ENCODE data around the gene ZDHHC14. TPM values are rescaled to one million over a fixed set of nuclear protein-coding genes. Genes with fewer than 3 reads are reported as not detected.

The ZDHHC14 gene
- polyA plus RNA-seq, 2 of the 4 experiments (the other 2 are of a cell fraction): 2.2 to 2.8 TPM

- ChIA-PET CTCF (no interaction called here), POLR2A (no interaction called here)
- H3K4me3 ChIP-seq: no peak overlapping the region
- H3K4me1 ChIP-seq: peaks cover 5% of the 10 kb centered on the region; the same call in 2 of the 3 replicates
- ATAC-seq: no peak
- 85% methylated on average over 10 of the region's 10 CpGs for WGBS (ENCODE audit: missing lambda C conversion rate)
- DNase-seq (ENCODE audit: low read depth in 1 of 2, low spot score in 1 of 2): no peak
- TF ChIP-seq TP53 (CRISPR knock-in tag; IDR thresholded peaks at IDR 0.05): no peak
- TF ChIP-seq HOXB13 (CRISPR knock-in tag; IDR thresholded peaks at IDR 0.05; ENCODE audit: low read depth): no peak
- no peak for TF ChIP-seq KDM1A (IDR thresholded peaks at IDR 0.05; ENCODE audit: low read depth)
- no peak for TF ChIP-seq HEYL (CRISPR knock-in tag; IDR thresholded peaks at IDR 0.05)
- no peak for TF ChIP-seq BHLHE40 (IDR thresholded peaks at IDR 0.05; ENCODE audit: low read depth, low read length)
- TF ChIP-seq MAFK (IDR thresholded peaks at IDR 0.05; ENCODE audit: partially characterized antibody): no peak
- no peak for TF ChIP-seq EHF (CRISPR knock-in tag; IDR thresholded peaks at IDR 0.05)
- no peak for TF ChIP-seq RNF2 (IDR thresholded peaks at IDR 0.05; ENCODE audit: borderline replicate concordance, low read depth)
- no peaks in the 10 kb centered on the region for H3K9me3 ChIP-seq
- no peak overlapping the region for H3K4me2 ChIP-seq
- no peak for FAIRE-seq
- H3K27ac ChIP-seq: no peak overlapping the region
Observed at GRCh38 chr6:157530724-157531168, 149.8 kb downstream of the ZDHHC14 start.

- ChIA-PET POLR2A (no interaction called here), CTCF (no interaction called here)
- ATAC-seq: no peak
- 91% methylated on average over 16 of the region's 25 CpGs for WGBS (ENCODE audit: missing lambda C conversion rate)
- H3K4me2 ChIP-seq: no peak overlapping the region
- peaks cover 11% of the 10 kb centered on the region; the same call in 2 of the 3 replicates for H3K4me1 ChIP-seq
- FAIRE-seq: no peak
- DNase-seq (ENCODE audit: low read depth in 1 of 2, low spot score in 1 of 2): no peak
- H3K4me3 ChIP-seq: no peak overlapping the region
- TF ChIP-seq SMC3 (IDR thresholded peaks at IDR 0.05): no peak
- TF ChIP-seq ZFP36 (IDR thresholded peaks at IDR 0.05; ENCODE audit: borderline replicate concordance, partially characterized antibody): no peak
- TF ChIP-seq HOXB5 (CRISPR knock-in tag; IDR thresholded peaks at IDR 0.05): no peak
- no peak for TF ChIP-seq HMGXB4 (CRISPR knock-in tag; IDR thresholded peaks at IDR 0.05; ENCODE audit: borderline replicate concordance)
- no peak for TF ChIP-seq MAZ (IDR thresholded peaks at IDR 0.05; ENCODE audit: borderline replicate concordance, low read depth, low read length)
- TF ChIP-seq, protein P1, sequence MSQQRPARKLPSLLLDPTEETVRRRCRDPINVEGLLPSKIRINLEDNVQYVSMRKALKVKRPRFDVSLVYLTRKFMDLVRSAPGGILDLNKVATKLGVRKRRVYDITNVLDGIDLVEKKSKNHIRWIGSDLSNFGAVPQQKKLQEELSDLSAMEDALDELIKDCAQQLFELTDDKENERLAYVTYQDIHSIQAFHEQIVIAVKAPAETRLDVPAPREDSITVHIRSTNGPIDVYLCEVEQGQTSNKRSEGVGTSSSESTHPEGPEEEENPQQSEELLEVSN (IDR thresholded peaks at IDR 0.05; ENCODE audit: borderline replicate concordance, low read depth): no peak
- no peak for TF ChIP-seq POLR2A (IDR thresholded peaks at IDR 0.05; ENCODE audit: low read length)
- TF ChIP-seq JUNB (IDR thresholded peaks at IDR 0.05): no peak
- TF ChIP-seq MYC (IDR thresholded peaks at IDR 0.05; ENCODE audit: borderline replicate concordance, low read length): no peak
- no peak for TF ChIP-seq MAFK (IDR thresholded peaks at IDR 0.05; ENCODE audit: partially characterized antibody)
- TF ChIP-seq RCOR1 (IDR thresholded peaks at IDR 0.05; ENCODE audit: low read depth, low read length): no peak
- no peak for TF ChIP-seq CBX2 (IDR thresholded peaks at IDR 0.05; ENCODE audit: borderline replicate concordance, low read depth)
- TF ChIP-seq JUN (IDR thresholded peaks at IDR 0.05): no peak
- TF ChIP-seq PHF8 (IDR thresholded peaks at IDR 0.05; ENCODE audit: borderline replicate concordance, low read depth): no peak
- TF ChIP-seq, protein P2, sequence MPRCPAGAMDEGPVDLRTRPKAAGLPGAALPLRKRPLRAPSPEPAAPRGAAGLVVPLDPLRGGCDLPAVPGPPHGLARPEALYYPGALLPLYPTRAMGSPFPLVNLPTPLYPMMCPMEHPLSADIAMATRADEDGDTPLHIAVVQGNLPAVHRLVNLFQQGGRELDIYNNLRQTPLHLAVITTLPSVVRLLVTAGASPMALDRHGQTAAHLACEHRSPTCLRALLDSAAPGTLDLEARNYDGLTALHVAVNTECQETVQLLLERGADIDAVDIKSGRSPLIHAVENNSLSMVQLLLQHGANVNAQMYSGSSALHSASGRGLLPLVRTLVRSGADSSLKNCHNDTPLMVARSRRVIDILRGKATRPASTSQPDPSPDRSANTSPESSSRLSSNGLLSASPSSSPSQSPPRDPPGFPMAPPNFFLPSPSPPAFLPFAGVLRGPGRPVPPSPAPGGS (IDR thresholded peaks at IDR 0.05): no peak
- TF ChIP-seq EHF (CRISPR knock-in tag; IDR thresholded peaks at IDR 0.05): no peak
- H3K27ac ChIP-seq: no peak overlapping the region
- no peaks in the 10 kb centered on the region for H3K9me3 ChIP-seq
Observed at GRCh38 chr6:157531169-157531985, 150.4 kb downstream of the ZDHHC14 start.

Data from A549 (cell line).